ENCODE measurements around the gene SPOCK1. TPM values are rescaled to one million over a fixed set of nuclear protein-coding genes. Genes with fewer than 3 reads are reported as not detected.
A peak's percentile ranks its signal among the peaks of the same experiment; 100 is the strongest.

SPOCK1 gene
- total RNA-seq, 1 donor from 2014 or later, result 6.8 TPM

DNA sequence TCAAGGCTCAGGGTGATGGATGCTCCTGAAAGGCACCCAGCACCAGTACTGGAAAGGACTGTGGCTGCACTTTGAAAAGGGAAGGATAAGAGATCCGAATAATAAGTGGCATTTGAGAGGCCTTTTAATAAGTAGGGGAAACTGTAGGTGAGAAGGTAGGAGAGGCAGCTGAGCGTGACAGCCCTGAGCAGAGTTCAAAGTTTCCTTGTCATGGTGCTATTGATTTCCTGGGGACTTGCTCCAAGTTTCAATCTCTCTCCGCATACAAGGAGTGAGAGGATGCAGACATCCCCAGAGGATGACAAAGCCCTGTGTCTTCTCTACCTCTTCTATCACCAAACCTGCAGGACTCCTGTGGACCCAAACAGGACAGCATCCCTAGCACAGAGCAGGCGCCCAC is 354.5 kb downstream of the SPOCK1 start:
- H3K27me3 ChIP-seq (ENCODE audit: control insufficient read depth, insufficient read depth, low read length), result no peaks in the 10 kb centered on the region
- no peaks in the 10 kb centered on the region for H3K36me3 ChIP-seq (ENCODE audit: control insufficient read depth, insufficient read depth, low read length)
- DNase-seq (ENCODE audit: low read depth) (no peak), FAIRE-seq (no peak)
- TF ChIP-seq, protein P1, sequence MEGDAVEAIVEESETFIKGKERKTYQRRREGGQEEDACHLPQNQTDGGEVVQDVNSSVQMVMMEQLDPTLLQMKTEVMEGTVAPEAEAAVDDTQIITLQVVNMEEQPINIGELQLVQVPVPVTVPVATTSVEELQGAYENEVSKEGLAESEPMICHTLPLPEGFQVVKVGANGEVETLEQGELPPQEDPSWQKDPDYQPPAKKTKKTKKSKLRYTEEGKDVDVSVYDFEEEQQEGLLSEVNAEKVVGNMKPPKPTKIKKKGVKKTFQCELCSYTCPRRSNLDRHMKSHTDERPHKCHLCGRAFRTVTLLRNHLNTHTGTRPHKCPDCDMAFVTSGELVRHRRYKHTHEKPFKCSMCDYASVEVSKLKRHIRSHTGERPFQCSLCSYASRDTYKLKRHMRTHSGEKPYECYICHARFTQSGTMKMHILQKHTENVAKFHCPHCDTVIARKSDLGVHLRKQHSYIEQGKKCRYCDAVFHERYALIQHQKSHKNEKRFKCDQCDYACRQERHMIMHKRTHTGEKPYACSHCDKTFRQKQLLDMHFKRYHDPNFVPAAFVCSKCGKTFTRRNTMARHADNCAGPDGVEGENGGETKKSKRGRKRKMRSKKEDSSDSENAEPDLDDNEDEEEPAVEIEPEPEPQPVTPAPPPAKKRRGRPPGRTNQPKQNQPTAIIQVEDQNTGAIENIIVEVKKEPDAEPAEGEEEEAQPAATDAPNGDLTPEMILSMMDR (IDR thresholded peaks at IDR 0.05; ENCODE audit: insufficient read depth, low read length, severe bottlenecking), result no peak
- no peak overlapping the region for H3K4me3 ChIP-seq (ENCODE audit: low read depth, low read length)

- no peaks in the 10 kb centered on the region for H3K27me3 ChIP-seq (ENCODE audit: control insufficient read depth, insufficient read depth, low read length)
- DNase-seq (ENCODE audit: low read depth) (peak; percentile 96), FAIRE-seq (peak; percentile 92)
- H3K36me3 ChIP-seq (ENCODE audit: control insufficient read depth, insufficient read depth, low read length), result no peaks in the 10 kb centered on the region
- no peak overlapping the region for H3K4me3 ChIP-seq (ENCODE audit: low read depth, low read length)
- TF ChIP-seq, protein P1 (IDR thresholded peaks at IDR 0.05; ENCODE audit: insufficient read depth, low read length, severe bottlenecking), result no peak
Measured at GRCh38 chr5:137142764-137143605, 356.1 kb downstream of the SPOCK1 start.

DNA sequence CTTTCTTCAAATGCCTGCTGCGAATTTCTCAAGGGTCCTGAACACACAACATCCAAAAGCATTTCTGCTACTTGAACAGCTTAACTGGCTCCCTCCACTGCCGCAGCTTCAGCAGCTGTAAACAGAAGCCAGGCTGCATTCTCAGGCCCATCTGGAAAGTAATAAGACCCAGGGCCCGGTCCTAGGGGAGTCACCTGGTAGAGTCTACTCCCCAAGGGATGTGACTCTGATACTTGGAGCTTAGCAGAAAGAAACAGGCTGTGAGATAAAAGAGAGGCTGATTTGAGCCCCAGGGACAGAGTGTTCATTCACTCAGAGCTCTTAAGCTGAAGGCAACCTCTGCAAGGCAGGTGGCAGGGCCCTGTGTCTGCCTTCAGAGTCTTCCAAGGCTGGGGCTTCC is 356.8 kb downstream of the SPOCK1 start:
- DNase-seq (ENCODE audit: low read depth) (no peak), FAIRE-seq (no peak)
- H3K4me3 ChIP-seq (ENCODE audit: low read depth, low read length), result no peak overlapping the region
- H3K27me3 ChIP-seq (ENCODE audit: control insufficient read depth, insufficient read depth, low read length), result no peaks in the 10 kb centered on the region
- TF ChIP-seq, protein P1 (IDR thresholded peaks at IDR 0.05; ENCODE audit: insufficient read depth, low read length, severe bottlenecking), result no peak
- no peaks in the 10 kb centered on the region for H3K36me3 ChIP-seq (ENCODE audit: control insufficient read depth, insufficient read depth, low read length)

DNA sequence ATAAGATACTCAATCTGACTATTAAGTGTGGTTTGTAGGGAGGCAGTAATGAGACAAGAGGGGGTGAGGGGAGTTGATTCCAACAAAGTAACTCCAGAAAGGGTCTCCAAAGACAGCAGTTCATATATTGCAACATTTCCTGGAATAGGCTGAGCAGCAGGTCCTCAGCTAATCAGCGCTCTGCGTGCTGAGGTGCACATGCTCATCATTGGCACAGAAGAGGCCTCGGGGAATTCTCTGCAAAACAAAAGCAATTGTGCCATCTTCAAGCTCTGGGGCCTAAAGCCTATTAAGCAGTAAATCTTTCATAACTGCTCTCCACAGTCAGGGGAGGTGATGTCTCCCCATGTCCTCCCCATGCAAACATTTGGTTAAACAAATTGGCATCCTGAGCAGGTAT is 357.3 kb downstream of the SPOCK1 start:
- H3K4me3 ChIP-seq (ENCODE audit: low read depth, low read length), result no peak overlapping the region
- FAIRE-seq (no peak), DNase-seq (ENCODE audit: low read depth) (peak; percentile 17)
- H3K27me3 ChIP-seq (ENCODE audit: control insufficient read depth, insufficient read depth, low read length), result no peaks in the 10 kb centered on the region
- TF ChIP-seq, protein P1 (IDR thresholded peaks at IDR 0.05; ENCODE audit: insufficient read depth, low read length, severe bottlenecking), result no peak
- no peaks in the 10 kb centered on the region for H3K36me3 ChIP-seq (ENCODE audit: control insufficient read depth, insufficient read depth, low read length)

DNA sequence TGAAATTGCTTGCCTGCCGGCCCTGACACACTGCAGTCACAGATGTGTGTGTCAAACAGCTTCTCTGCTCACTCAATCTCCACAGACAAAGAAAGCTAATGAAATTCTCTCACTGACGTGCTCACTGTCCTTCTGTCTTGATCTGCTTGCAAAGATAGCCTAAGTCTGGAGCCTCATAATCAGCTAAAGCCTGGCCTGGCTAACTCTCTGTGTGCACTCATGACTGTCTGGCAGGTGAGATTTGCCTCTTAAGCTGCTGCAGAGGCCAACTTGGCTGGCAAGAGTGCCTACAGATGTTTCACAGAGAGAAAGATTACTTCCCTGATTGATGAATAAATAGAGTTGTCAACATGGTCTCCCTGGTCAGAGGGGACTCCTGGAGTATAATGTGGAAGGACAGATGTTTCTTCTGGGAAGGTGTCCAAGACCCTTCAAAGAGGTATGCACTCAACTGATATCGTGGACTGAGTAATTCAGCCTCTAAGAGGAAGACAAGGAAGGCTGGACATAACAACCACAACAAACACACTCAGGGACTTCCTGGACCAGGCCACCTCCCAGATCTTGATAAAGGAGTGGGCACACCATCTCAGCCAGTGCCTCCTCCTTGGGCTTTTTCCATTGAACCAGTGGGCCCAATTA is 362.0 kb downstream of the SPOCK1 start:
- TF ChIP-seq, protein P1 (IDR thresholded peaks at IDR 0.05; ENCODE audit: insufficient read depth, low read length, severe bottlenecking), result no peak
- Histone ChIP-seq H3K4me3 (ENCODE audit: low read depth, low read length) (no peak overlapping the region), H3K27me3 (ENCODE audit: control insufficient read depth, insufficient read depth, low read length) (no peaks in the 10 kb centered on the region), H3K36me3 (ENCODE audit: control insufficient read depth, insufficient read depth, low read length) (no peaks in the 10 kb centered on the region)
- FAIRE-seq (peak; percentile 52), DNase-seq (ENCODE audit: low read depth) (no peak)

Measured in bronchial epithelial cell (primary cell).